NCI-H82 (cell line): ENCODE results near the gene EPHB6.

Experiments used
- DNase-seq: peaks from one replicate; lab custom pipeline; 2025; lab: John Stamatoyannopoulos, UW

The EPHB6 gene

GRCh38 chr7:142876991-142877910, 22.4 kb downstream of the EPHB6 start:
- DNase-seq: no peak

GRCh38 chr7:142878315-142878714, 23.4 kb downstream of the EPHB6 start:
- DNase-seq: no peak

GRCh38 chr7:142879060-142879459, 24.2 kb downstream of the EPHB6 start:
- no peak for DNase-seq

GRCh38 chr7:142880876-142881505, 26.1 kb downstream of the EPHB6 start:
- peak; percentile 55 for DNase-seq

GRCh38 chr7:142881586-142882337, 26.9 kb downstream of the EPHB6 start:
- DNase-seq: no peak

GRCh38 chr7:142882338-142882678, 27.4 kb downstream of the EPHB6 start:
- no peak for DNase-seq

- DNase-seq: no peak
Observed at GRCh38 chr7:142883145-142883544, 28.3 kb downstream of the EPHB6 start.

GRCh38 chr7:142883571-142884285, 28.9 kb downstream of the EPHB6 start:
- DNase-seq: no peak

GRCh38 chr7:142884286-142884640, 29.4 kb downstream of the EPHB6 start:
- no peak for DNase-seq

- no peak for DNase-seq
Observed at GRCh38 chr7:142885311-142886230, 30.7 kb downstream of the EPHB6 start, which contains the start of gene TRPV6. TRPV6 (minus strand) TSS chr7:142885745.

GRCh38 chr7:142886866-142887265, 32.0 kb downstream of the EPHB6 start:
- no peak for DNase-seq

GRCh38 chr7:142887282-142888015, 32.6 kb downstream of the EPHB6 start:
- no peak for DNase-seq

GRCh38 chr7:142889816-142890215, 34.9 kb downstream of the EPHB6 start:
- no peak for DNase-seq

- no peak for DNase-seq
Observed at GRCh38 chr7:142890874-142891485, 36.1 kb downstream of the EPHB6 start.

- DNase-seq: no peak
Observed at GRCh38 chr7:142891490-142892082, 36.7 kb downstream of the EPHB6 start.

- no peak for DNase-seq
Observed at GRCh38 chr7:142892951-142893350, 38.1 kb downstream of the EPHB6 start.

- DNase-seq: no peak
Observed at GRCh38 chr7:142894112-142894984, 39.5 kb downstream of the EPHB6 start.

GRCh38 chr7:142894985-142895593, 40.2 kb downstream of the EPHB6 start:
- DNase-seq: no peak
